Ascending aorta (tissue), 2 donors: Measurements from ENCODE around the gene FASTKD2. TPM values are rescaled to one million over a fixed set of nuclear protein-coding genes. Genes with fewer than 3 reads are reported as not detected.

Source experiments
- DNase-seq, 2 donors: peaks; one replicate each; pipeline ENCODE4 v3.0.0-alpha.2; 2019; ENCODE audit warnings: low spot score in 2 of 2
- H3K27ac ChIP-seq, 2 donors: fragments of 200-600 bp; sonication (generic); one replicate each; pipeline ENCODE4 v1.5.1; 2016 to 2017; ENCODE audit warnings: mild to moderate bottlenecking in 1 of 2
- H3K27me3 ChIP-seq: fragments of 200-600 bp; sonication (generic); one replicate; pipeline ENCODE4 v1.5.1; 2017
- H3K36me3 ChIP-seq, 2 donors: fragments of 200-600 bp; sonication (generic); one replicate each; pipeline ENCODE4 v1.5.1; 2016
- H3K4me1 ChIP-seq, 2 donors: fragments of 200-600 bp; sonication (generic); one replicate each; pipeline ENCODE4 v1.5.1; 2016 to 2017; ENCODE audit warnings: mild to moderate bottlenecking in 1 of 2
- H3K4me3 ChIP-seq, 2 donors: fragments of 200-600 bp; sonication (generic); one replicate each; pipeline ENCODE4 v1.5.1; 2016 to 2017; ENCODE audit warnings: mild to moderate bottlenecking in 1 of 2
- H3K9me3 ChIP-seq, 2 donors: fragments of 200-600 bp; sonication (generic); one replicate each; pipeline ENCODE4 v1.5.1; 2016
- CTCF ChIP-seq, 3 experiments: fragments of 200-600 bp in 2 of 3; fragments of 450-650 bp in 1 of 3; sonication (generic) in 2 of 3; IDR thresholded peaks; one replicate each; pipeline ENCODE4 v1.5.1; 2016 to 2019; ENCODE audit warnings: antibody characterized with exemption in 3 of 3, mild to moderate bottlenecking in 1 of 3, moderate library complexity in 1 of 3
- intact Hi-C: fragments of 100-400 bp; cut with DNase I; formaldehyde crosslinking; loops from one replicate; pipeline ENCODE4 v1.15.1; 2023
- total RNA-seq: library from RNA; depleted of rRNA; stranded (reverse); fragments of >200 nt; gene quantifications from one replicate; pipeline ENCODE4 v1.1.0, GENCODE V29; 2016

Gene FASTKD2
- total RNA-seq, 1 donor from 2014 or later = 41.5 TPM

GRCh38 chr2:206831442-206831995 is 66.1 kb downstream of the FASTKD2 start:
- H3K9me3 ChIP-seq = peaks cover 0 to 10% of the 10 kb centered on the region in 2 donors
- intact Hi-C loops = no loop called here
- no peak overlapping the region for H3K4me3 ChIP-seq
- H3K4me1 ChIP-seq = no peaks in the 10 kb centered on the region
- TF ChIP-seq CTCF (IDR thresholded peaks at IDR 0.05) = no peak
- no peak for DNase-seq
- H3K36me3 ChIP-seq = no peaks in the 10 kb centered on the region
- H3K27ac ChIP-seq = no peak overlapping the region
- H3K27me3 ChIP-seq = no peaks in the 10 kb centered on the region

GRCh38 chr2:206832873-206833272 is 67.5 kb downstream of the FASTKD2 start:
- DNase-seq = no peak
- no peak for TF ChIP-seq CTCF (IDR thresholded peaks at IDR 0.05)
- no peaks in the 10 kb centered on the region for H3K36me3 ChIP-seq
- H3K4me1 ChIP-seq = no peaks in the 10 kb centered on the region
- H3K9me3 ChIP-seq = peaks cover 0 to 10% of the 10 kb centered on the region in 2 donors
- no peak overlapping the region for H3K4me3 ChIP-seq
- H3K27me3 ChIP-seq = no peaks in the 10 kb centered on the region
- intact Hi-C loops = no loop called here
- H3K27ac ChIP-seq = no peak overlapping the region

- DNase-seq = no peak
- no peak overlapping the region for H3K4me3 ChIP-seq
- intact Hi-C loops = no loop called here
- no peak for TF ChIP-seq CTCF (IDR thresholded peaks at IDR 0.05)
- peaks cover 0 to 10% of the 10 kb centered on the region in 2 donors for H3K9me3 ChIP-seq
- no peaks in the 10 kb centered on the region for H3K4me1 ChIP-seq
- H3K27me3 ChIP-seq = no peaks in the 10 kb centered on the region
- no peak overlapping the region for H3K27ac ChIP-seq
- no peaks in the 10 kb centered on the region for H3K36me3 ChIP-seq
Measured at GRCh38 chr2:206833291-206833690, 67.9 kb downstream of the FASTKD2 start.

GRCh38 chr2:206836722-206837121 is 71.3 kb downstream of the FASTKD2 start:
- Histone ChIP-seq H3K4me1 (no peaks in the 10 kb centered on the region), H3K27me3 (no peaks in the 10 kb centered on the region), H3K27ac (no peak overlapping the region), H3K9me3 (peaks cover 0 to 10% of the 10 kb centered on the region in 2 donors), H3K36me3 (no peaks in the 10 kb centered on the region), H3K4me3 (no peak overlapping the region)
- no peak for DNase-seq
- TF ChIP-seq CTCF (IDR thresholded peaks at IDR 0.05) = no peak
- intact Hi-C loops = no loop called here

- peaks cover 0 to 10% of the 10 kb centered on the region in 2 donors for H3K9me3 ChIP-seq
- H3K4me3 ChIP-seq = no peak overlapping the region
- no peak overlapping the region for H3K27ac ChIP-seq
- H3K27me3 ChIP-seq = no peaks in the 10 kb centered on the region
- no peak for DNase-seq
- intact Hi-C loops = no loop called here
- no peak for TF ChIP-seq CTCF (IDR thresholded peaks at IDR 0.05)
- no peaks in the 10 kb centered on the region for H3K4me1 ChIP-seq
- H3K36me3 ChIP-seq = no peaks in the 10 kb centered on the region
Measured at GRCh38 chr2:206837775-206838174, 72.4 kb downstream of the FASTKD2 start.

GRCh38 chr2:206838690-206839089 is 73.3 kb downstream of the FASTKD2 start:
- Histone ChIP-seq H3K27me3 (no peaks in the 10 kb centered on the region), H3K4me3 (no peak overlapping the region)
- no peak for DNase-seq

More at GRCh38 chr2:206838690-206839089, 73.3 kb downstream of the FASTKD2 start:
- Histone ChIP-seq H3K36me3 (no peaks in the 10 kb centered on the region), H3K9me3 (peaks cover 0 to 6% of the 10 kb centered on the region in 2 donors), H3K27ac (no peak overlapping the region), H3K4me1 (no peaks in the 10 kb centered on the region)
- intact Hi-C loops = no loop called here
- no peak for TF ChIP-seq CTCF (IDR thresholded peaks at IDR 0.05)
